ENCODE data around the gene CGNL1.
A peak's percentile ranks its signal among the peaks of the same experiment; 100 is the strongest.

CGNL1 gene

GRCh38 chr15:57340682-57341259 is 35.5 kb upstream of the CGNL1 start:
- H3K4me3 ChIP-seq (ENCODE audit: low read depth, low read length): no peak overlapping the region
- TF ChIP-seq, protein P1, sequence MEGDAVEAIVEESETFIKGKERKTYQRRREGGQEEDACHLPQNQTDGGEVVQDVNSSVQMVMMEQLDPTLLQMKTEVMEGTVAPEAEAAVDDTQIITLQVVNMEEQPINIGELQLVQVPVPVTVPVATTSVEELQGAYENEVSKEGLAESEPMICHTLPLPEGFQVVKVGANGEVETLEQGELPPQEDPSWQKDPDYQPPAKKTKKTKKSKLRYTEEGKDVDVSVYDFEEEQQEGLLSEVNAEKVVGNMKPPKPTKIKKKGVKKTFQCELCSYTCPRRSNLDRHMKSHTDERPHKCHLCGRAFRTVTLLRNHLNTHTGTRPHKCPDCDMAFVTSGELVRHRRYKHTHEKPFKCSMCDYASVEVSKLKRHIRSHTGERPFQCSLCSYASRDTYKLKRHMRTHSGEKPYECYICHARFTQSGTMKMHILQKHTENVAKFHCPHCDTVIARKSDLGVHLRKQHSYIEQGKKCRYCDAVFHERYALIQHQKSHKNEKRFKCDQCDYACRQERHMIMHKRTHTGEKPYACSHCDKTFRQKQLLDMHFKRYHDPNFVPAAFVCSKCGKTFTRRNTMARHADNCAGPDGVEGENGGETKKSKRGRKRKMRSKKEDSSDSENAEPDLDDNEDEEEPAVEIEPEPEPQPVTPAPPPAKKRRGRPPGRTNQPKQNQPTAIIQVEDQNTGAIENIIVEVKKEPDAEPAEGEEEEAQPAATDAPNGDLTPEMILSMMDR (conservative IDR thresholded peaks at IDR 0.05; ENCODE audit: low read depth, low read length): peak; percentile 90
- peak; percentile 80 for DNase-seq (ENCODE audit: low read depth)

DNA sequence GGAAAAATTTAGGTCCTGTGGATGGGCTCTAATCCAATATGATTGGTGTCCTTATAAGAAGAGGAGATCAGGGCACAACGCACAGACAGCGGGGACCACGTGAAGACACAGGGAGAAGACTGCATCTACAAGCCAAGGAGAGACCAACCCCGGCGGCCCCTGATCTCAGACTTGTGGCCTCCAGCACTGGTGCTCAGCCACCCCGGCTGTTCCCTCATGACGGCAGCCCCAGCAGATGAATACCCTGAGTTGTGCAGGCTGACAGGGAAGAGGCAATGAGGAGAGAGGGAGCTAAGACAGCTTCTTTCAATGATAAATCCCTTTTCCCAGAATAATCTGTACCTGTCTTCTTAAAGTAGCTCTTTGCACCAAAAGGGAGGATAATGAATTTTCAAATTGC is 33.3 kb upstream of the CGNL1 start:
- H3K4me3 ChIP-seq (ENCODE audit: low read depth, low read length): no peak overlapping the region
- TF ChIP-seq, protein P1 (conservative IDR thresholded peaks at IDR 0.05; ENCODE audit: low read depth, low read length): no peak
- DNase-seq (ENCODE audit: low read depth): no peak

DNA sequence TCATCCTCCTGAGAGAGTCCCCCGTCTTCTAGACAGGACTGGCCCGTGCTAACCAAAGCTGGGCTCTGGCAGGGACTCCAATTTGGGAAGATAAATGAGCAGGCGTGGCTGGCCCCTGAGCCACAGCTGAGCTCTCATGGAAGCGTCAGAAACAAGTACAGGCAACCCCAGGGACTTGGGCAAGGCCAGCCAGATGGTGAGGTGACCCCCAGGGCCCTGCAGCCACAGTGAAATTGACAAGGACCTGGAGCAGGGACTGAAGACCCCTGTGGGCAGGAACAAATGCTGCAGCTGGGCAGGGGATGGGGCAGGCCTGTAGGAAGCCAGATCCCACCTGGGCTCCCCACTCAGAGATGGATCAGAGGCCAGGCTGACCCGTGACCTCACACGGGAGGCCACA is 32.8 kb upstream of the CGNL1 start:
- TF ChIP-seq, protein P1 (conservative IDR thresholded peaks at IDR 0.05; ENCODE audit: low read depth, low read length): no peak
- H3K4me3 ChIP-seq (ENCODE audit: low read depth, low read length): no peak overlapping the region
- no peak for DNase-seq (ENCODE audit: low read depth)

DNA sequence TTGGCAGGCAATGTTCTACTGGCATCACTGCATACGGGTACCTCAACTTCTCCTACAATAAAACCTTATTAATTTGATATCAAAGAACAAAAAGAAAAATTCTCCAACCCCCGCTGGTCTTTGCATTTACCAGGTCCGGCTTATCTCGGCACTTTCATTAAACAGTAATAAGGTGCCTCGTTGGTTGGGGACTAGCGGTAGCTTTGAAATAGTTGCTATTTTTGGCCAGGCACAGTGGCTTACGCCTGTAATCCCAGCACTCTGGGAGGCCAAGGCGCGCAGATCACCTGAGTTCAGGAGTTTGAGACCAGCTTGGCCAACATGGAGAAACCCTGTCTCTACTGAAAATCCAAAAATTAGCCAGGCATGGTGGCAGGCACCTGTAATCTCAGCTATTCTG is 32.0 kb upstream of the CGNL1 start:
- no peak overlapping the region for H3K4me3 ChIP-seq (ENCODE audit: low read depth, low read length)
- no peak for DNase-seq (ENCODE audit: low read depth)
- TF ChIP-seq, protein P1 (conservative IDR thresholded peaks at IDR 0.05; ENCODE audit: low read depth, low read length): no peak

- TF ChIP-seq, protein P1 (conservative IDR thresholded peaks at IDR 0.05; ENCODE audit: low read depth, low read length): peak; percentile 60
- peak; percentile 25 for DNase-seq (ENCODE audit: low read depth)
- no peak overlapping the region for H3K4me3 ChIP-seq (ENCODE audit: low read depth, low read length)
These were observed 30.7 kb upstream of the CGNL1 start for GRCh38 chr15:57345584-57345983.

DNA sequence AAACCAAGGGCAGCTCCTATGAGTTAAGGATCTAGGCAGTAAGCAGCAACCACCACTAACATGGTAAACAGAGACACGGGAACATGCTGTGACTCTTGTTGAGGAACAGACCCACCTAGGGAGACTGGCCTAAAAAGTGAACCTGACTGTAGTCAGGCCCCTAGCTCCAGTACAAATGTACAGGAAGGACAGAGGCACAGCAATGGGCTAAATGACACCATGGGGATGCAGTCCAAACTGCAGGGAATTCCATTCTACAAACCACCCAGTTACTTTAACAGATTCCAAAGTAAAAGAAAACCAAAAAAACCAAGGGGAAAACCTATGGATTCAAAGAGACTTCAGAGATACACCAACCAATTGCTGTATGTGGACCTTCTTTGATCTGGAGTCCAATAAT is 28.2 kb upstream of the CGNL1 start:
- TF ChIP-seq, protein P1 (conservative IDR thresholded peaks at IDR 0.05; ENCODE audit: low read depth, low read length): no peak
- H3K4me3 ChIP-seq (ENCODE audit: low read depth, low read length): no peak overlapping the region
- DNase-seq (ENCODE audit: low read depth): no peak

DNA sequence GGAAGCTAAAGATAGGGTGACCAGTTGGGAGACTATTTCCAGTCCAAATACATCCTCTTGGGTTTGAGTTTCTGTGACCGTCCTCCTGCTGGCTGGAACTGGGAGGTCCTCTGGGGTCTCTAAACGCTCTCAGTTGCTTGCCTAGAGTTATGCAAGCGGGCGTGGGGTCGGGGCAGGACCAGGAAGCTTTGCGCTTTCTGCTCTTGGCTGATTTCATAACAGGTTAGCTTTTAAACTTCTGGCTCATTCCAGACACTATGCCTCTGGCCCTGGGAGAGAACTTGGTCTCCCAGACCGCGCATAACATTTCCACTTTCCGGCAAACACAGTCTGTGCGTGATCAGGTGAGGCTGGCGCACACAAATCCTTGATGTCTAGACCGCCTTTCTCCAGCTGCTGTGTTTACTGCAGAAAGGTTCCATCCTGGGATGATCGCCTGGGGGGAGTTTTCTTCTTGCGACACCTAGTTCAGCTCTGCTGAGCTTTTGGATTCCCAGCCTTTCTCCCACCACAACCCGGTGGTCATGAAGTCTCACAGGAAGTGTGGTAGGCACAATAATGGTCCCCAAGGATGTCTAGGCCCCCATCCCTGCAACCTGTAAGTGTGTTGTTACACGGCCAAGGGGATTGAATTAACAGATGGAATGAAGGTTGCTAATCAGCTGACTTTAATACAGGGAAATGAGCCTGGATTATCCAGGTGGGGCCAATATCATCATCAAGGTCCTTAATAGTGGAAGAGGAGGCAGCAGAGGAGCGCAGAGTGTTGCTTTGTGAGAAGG is 23.6 kb upstream of the CGNL1 start:
- no peak for DNase-seq (ENCODE audit: low read depth)
- TF ChIP-seq, protein P1 (conservative IDR thresholded peaks at IDR 0.05; ENCODE audit: low read depth, low read length): no peak

More for the DNA sequence above, 23.6 kb upstream of the CGNL1 start:
- H3K4me3 ChIP-seq (ENCODE audit: low read depth, low read length): no peak overlapping the region
